NCI-H1048 (cell line): ENCODE measurements around the gene RXFP4.

Source experiments
- DNase-seq: peaks from one replicate; lab custom pipeline; 2025; lab: John Stamatoyannopoulos, UW

RXFP4 gene

DNA sequence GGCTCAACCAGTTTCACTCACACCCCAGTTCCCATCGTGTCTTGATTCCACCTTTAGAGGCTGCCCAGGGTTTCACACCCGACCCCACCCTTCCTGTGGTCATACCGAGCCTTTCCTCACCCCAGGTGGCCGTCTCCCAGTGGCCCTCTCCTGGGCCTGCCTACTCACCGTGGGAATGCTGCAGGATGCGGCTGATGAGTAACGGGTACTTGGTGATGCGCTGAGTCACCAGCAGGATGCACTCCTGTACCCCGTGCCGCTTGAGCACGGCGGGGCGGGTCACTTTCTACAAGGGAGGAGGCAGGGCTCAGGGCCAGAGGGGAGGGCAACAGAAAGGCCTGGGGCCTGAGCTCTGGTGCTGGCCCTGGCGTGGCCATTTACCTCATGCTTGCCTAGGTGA lies 20.5 kb downstream of the RXFP4 start:
- DNase-seq, result no peak

DNA sequence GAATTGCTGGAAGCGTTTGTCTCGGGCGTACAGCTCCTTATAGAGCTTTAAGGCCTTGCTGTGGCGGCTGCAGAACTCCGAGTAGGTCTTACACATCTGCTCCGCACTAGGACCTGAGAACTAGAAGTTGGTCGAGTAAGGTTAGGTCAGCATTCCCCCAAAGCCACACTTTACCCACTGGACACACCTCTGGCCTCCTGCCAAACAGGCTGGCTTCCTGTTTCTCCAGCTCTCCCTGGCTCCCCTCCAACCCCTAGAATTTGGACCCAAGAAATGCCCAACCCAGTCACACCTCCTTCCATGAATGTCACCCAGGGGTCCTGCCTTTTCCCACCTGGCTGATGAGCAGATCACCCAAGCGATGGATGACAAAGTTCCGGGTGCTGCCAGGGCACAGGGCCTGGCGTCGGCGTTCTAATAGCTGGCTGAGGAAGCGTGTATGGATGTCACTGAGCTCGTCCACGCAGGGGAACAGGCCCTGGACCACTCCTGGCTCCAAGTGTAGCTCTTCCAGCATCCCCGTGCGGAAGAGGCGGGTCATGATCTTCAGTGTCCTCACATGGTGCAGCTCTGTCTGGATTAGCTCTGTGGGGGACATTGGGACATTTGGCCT lies 21.3 kb downstream of the RXFP4 start:
- no peak for DNase-seq

DNA sequence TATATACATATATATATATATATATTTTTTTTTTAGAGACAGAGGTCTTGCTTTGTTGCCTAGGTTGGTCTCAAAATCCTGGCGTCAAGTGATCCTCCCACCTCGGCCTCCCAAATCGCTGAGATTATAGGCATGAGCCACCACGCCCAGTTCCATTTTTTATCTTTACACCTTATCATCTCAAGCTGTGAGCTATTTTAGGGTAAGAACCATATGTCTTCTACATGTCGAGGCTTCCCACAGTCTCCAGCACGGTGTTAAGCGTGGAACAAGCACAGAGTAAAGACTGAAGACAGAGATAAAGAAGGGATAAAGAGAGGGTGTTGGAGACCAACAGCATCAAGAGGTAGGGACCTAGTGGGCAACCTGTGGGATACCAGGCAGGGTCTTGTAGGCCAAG lies 22.8 kb downstream of the RXFP4 start:
- no peak for DNase-seq

DNA sequence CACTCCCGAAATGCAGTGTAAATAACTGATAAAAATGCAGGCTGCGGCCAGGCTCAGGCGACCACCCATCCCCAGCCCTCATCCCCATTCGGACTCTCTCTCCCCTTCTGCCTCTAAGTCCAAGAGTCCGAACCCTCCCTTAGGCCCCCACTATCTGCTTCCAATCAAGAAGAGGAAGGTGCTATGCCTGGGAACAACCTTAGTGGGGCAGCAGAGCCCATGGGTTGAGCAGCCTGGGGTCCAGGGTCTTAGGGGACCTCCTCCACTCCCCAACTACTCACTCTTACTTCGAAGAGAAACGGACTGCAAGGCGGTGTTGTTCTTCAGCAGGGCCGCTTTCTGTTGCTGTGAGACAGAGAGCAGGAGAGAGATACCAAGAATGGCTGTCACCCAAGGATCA lies 24.7 kb downstream of the RXFP4 start:
- no peak for DNase-seq

DNA sequence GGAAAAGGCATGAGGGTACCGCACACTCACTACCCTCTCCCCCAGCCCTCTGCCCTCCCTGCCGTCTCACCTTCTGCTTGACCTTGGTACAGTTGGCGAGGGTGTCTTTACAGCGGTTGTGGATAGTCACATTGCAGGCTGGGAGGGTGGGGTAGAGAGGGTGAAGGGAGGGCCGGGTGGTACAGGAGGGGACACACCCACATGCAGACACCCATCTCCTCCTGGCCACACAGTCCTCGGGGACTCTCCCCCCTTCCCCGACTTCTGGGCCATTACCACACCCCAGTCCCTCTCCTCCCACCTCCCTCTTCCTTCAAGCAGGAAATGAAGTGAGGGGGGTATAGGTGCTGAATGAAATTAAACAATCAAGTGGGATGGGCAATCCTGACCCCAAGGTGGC lies 25.3 kb downstream of the RXFP4 start:
- DNase-seq, result no peak

DNA sequence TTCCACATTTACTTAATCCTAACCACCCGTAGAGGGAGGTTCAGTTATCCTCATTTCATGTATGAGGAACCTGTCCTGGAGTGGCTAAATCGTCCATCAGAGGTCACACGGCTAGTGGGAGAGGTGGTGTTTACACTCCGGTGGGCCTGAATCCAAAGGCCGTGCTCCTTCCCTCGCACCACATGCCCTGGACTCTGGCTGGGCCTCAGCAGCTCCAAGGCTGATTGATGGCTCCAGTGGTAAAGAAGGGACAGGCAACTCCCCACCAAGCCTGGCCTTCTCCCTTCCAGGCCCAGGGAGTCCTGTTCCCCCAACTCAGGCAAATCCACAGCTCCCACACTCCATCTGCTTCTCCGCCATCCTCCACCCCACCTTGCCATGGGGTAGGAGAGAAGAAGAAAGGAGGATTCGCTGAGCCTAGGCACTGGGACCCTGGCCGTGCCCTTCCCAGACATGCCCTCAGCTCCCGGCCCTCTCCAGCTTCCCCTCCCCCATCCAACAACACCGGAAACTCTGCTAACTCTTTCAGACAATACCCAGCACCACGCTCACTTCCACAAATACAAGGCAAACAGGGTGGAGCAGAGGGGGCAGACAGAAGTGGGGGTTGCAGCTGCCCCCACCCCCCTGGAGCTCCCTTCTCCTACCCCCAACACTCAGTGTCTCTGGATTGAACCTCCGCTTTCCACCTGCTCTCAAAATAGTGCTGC lies 26.1 kb downstream of the RXFP4 start:
- no peak for DNase-seq

DNA sequence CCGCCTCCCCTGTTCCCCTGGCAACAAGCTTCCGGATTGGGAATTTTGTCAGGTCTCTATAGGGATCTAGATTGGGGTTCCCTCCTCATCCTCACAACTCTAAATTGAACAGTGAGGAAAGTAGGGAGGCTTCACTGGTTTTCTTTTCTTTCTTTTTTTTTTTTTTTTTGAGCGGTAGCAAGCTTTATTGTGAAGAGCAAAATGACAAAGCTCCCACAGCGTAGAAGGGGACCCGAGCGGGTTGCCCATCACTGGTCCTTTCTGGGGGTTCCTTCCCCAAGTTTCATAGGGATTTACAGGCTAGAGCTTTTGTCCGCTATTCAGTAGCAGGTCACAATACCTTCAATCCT lies 26.6 kb downstream of the RXFP4 start:
- DNase-seq, result no peak

DNA sequence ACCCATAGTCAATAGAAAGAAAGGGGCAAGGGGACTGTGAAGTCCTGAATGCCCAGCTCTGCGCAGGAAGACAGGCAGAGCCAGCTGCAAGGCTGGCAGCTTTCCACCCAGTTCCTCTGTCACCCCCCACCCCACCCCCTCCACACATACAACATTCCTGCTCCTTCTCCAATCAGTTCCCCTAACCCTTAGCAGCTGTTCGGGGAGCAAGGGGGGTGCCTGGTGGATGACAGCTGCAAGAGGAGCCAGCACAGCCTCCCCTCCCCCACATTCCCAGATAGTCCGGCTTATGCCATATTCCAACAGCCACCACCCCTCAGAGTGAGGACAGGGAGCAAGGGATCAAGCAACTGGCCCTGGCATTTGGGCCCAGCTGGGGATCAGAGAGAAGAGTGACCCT lies 27.2 kb downstream of the RXFP4 start:
- no peak for DNase-seq

DNA sequence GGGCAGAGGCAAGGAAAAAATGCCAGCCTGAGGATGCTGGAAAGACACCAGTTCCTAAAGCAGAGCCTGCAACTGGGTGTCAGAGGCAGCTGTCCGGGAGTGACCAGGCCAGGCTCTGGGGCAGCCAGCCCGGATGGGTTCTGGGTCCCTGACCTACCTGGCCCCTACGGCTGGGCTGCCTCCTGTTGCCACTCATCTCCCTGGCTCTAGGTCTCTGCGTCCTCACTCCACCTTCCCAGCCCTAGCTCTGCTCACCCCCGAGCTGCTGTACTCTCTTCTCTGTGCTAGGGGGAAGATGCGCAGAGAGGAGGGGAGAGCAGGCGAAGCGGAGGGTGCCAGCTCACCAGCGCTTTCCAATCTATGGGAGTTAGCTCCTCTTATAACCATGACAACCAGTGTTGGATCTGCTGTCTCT lies 27.9 kb downstream of the RXFP4 start:
- DNase-seq, result no peak

DNA sequence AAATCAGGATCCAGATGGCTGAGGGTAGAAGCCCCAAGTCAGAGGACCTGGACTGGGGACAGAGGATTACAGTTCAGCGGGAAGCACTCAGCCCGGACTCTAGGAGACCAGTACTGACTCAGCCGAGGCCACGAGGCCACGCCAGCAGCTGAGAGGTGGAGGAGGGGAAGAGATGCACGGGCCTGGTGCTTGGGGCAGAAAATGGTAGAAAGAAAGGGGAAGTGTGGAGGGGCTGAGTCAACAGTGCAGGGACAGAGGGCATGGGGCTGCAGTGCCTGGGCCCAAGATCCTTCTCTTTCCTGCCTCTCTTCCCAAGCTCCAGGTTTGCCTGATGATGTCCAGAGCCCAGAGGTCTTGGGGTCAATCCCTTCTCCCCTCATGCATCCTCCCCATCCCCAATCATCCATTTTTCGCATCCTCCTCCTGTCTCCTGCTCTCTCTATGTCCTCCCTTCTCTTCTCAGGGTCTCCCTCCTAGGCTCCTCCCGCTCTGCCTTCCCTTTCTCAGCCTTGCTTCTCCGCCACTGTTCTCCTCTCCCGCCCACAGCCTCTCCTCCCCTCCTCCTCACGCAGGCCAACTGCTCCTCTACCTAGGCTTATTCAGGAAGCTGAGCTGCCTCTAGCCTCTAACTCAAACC lies 29.2 kb downstream of the RXFP4 start:
- no peak for DNase-seq

DNA sequence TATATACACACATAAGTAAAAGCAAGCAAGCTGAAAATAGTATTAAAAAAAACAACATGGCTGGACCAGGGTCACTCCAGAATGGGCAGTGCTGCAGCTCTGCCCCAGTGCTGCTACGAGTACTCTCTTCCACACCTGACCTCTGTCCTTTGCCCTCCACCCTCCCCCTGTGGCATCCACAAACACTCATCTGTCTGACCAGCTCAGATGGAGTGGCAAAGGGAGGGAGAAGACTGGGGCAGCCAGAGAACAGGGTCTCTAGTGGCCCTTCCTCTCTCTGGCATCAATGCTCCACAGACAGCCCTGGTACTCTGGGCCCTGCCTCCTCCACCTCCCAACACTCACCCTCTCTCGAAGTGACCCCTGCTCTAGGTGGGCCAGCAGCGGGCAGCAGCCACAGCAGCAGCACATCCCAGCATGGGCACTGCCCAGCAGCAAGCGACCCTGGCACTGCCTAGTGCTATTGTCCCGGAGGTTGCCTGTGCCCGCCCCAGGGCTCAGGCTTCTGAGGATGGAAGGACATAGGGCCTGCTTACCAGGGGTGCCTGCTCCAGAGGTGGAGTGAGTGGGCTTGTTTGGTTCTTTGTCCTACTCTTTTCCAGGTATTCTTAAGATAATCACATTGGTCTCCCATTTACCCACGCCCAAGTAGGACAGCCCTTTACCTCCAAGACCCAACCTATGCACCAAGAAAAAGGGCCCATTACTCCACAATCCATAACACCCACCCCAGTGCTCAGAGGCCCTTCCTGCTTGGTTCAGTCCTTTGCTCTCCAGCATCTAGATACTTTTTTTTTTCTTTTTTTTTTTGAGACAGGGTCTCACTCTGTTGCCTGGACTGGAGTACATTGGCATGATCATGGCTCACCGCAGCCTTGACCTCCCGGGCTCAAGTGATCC lies 30.7 kb downstream of the RXFP4 start:
- DNase-seq, result no peak

DNA sequence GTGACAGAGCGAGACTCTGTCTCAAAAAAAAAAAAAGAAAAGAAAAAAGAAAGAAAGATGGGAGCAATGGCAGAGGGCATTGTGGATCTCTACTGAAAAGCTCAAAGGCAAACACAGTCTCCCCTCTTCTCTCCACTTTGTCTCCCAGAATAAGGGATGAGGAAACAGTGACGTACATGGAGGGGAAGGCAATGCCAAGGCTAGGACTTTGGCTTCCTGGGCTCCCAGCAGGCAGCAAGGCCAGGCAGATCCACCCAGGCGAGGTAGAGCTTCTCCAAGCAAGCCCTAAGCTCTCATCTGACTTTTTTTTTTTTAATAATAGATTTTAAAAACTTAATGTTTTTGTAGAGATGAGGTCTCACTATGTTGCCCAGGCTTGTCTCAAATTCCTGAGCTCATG lies 32.3 kb downstream of the RXFP4 start:
- DNase-seq, result no peak

DNA sequence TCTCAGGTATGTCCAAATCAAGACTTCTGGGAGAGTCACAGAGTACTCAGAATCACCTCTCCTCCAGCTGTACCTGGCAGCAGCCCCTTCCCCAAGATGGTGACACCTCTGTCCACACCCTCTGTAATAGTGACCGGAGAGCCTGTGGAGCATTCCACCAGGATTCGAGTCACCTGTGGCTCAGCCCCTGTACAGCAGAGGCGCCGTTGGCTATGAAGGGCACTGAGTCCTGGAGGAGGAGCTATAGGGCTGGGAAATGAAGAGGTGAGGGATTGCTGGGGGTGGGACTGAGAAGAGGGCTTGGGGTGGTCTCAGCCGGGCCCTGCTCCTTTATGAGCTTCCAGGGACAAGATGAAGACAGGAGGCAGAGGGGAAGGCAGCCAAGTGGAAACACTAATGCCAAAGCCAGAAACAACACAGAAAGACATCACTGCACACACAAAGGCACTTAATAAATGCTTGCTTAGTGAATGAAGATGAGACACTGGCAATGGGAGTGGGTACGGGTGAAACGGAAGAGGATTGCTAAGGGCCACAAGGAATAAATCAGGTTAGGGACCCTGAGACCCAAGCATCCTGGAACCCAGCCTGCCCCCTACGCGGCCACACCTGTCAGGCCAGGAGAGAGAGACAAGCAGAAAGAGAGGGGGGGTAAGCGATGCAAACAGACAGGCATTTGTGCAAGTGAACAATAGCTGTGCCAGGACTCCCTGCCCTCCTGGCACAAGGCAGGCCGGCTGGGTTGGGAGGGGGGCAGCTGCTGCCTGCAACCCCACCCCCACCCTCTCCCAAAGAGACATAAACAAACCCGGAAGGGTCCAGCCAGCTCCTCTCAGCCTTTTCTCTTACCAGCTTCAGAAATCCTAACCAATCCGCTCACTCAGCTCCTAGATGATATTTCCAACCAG lies 33.0 kb downstream of the RXFP4 start:
- DNase-seq, result no peak

DNA sequence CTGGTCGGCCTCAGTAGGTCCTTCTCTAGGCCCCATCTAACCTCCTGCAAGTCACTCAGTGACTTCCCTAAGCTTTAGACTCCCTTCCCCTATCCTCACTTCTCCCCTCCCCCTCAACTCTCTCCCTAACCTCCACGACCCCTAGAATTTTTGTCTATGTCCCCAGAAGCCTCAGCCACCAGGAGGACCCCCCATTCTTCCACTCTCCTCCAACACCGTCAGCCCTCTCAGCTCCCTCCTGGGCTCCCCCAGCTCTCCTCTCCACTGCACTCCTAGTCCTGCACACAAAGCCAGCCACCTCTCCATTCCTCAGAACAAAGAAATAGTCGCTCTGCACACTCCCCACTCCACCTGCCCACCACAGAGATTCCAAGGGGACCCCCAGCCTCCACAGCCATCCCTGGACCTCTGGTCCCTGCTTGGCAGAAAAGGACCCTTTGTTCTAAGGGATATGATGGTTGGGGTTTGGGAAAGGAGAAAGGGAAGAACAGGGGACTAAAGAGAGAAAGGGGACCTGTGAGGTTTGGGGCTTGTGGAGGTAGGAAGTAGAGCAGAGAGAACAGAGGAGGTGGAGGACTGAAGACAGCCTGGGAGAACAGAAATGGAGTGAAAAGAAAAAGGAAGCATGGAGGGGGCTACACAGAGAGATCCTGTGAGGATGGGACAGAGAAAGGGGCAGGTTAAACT lies 34.1 kb downstream of the RXFP4 start:
- DNase-seq, result no peak

DNA sequence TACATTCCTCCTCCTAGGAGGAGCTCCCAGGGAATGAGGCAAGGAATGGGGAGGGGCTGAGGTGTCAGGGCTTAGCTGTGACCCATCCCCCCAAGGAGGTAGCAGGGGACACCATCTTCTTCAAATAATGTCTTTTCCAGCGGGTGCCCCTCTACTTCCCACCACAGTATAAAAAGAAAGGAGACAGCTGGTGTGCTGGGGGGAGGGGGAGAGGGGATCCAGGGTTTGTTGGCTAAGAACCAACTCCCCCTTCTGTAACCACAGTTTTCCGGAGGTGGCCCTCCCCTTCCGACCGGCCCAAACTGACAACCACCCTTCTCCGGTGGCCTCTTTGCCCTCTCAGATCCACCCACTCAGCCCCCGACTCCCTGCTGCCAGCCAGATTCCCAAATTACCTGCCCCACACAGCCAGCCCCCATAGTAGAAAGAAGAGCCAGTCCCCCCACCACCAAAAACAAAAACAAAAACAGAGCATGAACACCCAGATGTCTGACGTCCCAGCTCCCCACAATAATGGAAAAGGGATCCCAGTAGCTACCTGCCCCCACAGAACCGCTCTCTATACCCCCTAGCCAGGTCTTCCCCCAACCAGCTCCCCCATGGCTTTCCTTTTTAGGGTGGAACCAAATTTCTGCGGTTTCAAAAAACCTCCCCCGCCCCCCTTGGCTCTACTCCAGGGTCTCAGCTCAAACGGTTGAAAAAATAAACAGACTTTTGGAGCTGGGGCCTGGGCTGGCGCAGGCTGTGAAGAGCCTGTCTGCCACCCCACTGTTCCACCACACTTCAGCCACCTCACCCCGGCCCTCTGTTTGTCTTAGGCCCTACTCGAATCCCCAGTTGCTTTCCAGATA lies 34.8 kb downstream of the RXFP4 start:
- no peak for DNase-seq

DNA sequence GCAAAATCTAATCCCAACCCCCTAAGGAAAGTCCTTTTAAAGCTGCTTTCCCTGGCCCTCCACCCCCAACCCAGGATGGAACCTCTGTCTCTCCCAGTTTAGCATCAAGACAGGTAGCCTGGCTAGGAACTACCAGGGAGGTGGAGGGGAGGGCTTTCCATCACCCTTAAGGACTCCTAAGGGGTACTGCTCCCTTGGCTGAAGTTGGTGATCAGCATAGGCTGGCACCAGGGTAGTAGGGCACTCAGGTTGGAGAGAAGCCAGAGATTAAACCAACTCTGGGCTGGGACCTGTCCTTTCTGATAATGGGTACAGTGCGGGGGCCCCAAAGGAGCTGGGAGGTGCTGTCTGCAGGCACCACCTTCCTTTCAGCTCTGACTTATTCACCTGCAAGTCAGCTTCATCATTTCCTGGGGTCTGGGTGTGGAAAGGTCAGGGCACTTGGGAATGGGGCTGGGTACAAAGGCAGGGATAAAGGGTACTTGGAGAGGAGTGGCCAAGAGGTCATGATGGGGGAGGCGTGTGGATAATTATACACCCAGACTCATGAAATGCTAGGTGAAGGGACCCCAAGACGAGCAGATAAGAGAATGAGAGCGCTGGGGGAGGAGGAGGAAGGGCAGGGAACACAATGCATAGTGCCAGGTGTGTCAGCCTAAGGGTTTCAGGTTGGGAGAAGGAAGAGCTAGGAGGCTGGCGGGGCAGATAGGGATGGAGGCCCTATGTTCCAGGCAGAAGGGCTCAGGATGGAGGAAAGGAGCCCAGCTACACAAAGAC lies 35.7 kb downstream of the RXFP4 start:
- DNase-seq, result no peak

DNA sequence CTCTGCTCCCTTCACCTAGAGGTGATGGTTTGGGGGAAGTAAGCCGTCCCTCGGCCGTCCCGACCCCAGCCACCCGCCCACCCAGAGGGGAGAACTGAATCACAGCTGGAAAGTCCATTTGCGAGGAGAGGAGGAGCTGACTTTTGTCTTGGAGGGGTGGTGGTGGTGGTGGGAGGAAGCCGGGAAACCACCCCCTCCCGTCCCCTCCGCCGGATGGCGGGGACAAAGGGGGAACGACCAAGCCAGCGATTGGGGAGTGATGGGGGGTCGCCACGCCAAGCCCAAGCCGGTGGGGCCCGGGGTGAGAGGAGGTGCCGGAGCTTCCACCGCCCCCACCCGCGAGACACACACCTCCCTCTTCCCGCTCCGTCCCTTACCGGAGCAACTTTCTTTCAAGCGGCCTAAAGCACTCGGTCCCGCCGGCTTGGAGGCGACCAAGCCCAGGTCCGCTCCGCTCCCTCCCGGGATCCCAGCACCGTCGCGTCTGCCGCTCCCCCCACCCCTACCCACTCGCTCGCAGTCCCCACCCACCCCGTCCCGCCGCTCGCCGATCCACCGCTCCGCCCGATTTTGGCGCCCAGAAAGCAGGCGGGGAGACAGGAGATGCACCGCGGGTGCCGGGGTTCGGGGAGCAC lies 36.4 kb downstream of the RXFP4 start:
- no peak for DNase-seq

DNA sequence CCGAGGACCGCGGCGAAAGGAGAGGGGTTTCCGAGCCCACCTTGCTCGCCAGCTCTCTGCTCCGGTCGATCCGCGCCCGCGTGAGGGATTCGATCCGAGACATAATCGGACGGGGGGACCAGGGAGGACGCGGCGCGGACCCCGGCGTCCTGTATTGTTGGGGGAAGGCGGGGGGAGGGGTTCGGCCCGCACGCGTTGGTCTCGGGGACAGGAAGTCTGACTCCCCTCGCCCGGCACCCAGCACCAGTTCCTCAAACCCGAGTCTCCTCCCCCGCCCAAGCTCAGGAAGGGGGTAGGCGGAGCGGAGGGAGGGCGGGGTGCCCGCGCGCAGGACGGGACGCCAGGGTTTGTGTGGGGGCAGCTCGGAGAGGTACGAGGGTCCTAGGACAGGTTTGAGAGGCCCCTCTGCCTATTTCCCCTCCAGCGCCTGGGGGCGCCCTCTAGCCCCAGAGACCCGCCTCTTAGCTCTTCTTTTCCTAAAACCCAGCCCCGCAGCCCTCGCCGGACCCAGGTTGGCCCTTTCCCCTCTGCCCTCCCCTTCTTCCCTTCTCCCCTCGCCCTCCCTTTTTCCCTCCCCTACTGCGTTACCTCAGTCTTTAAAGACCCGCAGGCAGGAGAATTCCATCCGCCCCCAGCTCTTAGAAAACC lies 37.0 kb downstream of the RXFP4 start, which contains the start of gene ARHGEF2:
ARHGEF2 (minus strand) TSS at position 223 of the 648 bp plus-strand sequence; CDS start at position 103, 120 bp downstream.
- DNase-seq, result peak; percentile 71
